ENCODE results near the gene EIF5AL1.

DNA sequence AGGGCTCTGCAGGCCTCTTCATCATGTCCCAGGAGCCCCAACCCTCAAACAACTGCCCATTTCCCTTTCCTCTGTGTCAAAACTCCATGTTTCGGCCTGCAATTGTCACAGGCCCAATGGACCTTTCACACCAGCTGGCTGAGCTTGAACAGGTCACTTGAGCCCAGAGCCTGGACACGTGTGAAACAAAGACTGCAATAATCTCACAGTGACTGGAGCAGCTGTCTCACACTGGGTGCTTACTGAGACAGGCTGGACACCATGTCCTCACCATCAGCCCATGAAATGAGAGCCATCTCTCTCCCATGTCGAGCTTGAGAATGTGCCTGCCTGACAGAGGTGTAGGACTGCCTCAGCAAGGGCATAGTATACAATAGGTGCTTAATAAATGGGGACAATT lies 19.5 kb upstream of the EIF5AL1 start:
- TF ChIP-seq, protein P1, sequence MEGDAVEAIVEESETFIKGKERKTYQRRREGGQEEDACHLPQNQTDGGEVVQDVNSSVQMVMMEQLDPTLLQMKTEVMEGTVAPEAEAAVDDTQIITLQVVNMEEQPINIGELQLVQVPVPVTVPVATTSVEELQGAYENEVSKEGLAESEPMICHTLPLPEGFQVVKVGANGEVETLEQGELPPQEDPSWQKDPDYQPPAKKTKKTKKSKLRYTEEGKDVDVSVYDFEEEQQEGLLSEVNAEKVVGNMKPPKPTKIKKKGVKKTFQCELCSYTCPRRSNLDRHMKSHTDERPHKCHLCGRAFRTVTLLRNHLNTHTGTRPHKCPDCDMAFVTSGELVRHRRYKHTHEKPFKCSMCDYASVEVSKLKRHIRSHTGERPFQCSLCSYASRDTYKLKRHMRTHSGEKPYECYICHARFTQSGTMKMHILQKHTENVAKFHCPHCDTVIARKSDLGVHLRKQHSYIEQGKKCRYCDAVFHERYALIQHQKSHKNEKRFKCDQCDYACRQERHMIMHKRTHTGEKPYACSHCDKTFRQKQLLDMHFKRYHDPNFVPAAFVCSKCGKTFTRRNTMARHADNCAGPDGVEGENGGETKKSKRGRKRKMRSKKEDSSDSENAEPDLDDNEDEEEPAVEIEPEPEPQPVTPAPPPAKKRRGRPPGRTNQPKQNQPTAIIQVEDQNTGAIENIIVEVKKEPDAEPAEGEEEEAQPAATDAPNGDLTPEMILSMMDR (IDR thresholded peaks at IDR 0.05; ENCODE audit: control extremely low read depth in 1 of 3, insufficient read depth in 1 of 3, low read depth in 1 of 3, low read length in 3 of 3) = no peak
- TF ChIP-seq EZH2 (IDR thresholded peaks at IDR 0.05; ENCODE audit: low read depth, low read length, severe bottlenecking) (no peak), CEBPB (IDR thresholded peaks at IDR 0.05; ENCODE audit: low read depth, low read length) (no peak), POLR2A (IDR thresholded peaks at IDR 0.05; ENCODE audit: control extremely low read depth in 1 of 2, low read depth in 2 of 2, low read length in 2 of 2) (no peak), YY1 (IDR thresholded peaks at IDR 0.05; ENCODE audit: low read depth, low read length) (no peak), RAD21 (IDR thresholded peaks at IDR 0.05 in 1 of 2, conservative IDR thresholded peaks at IDR 0.05 in 1 of 2; ENCODE audit: low read depth in 2 of 2, low read length in 2 of 2) (no peak), JUN (IDR thresholded peaks at IDR 0.05; ENCODE audit: low read depth, low read length) (no peak)
- TF ChIP-seq, protein P2, sequence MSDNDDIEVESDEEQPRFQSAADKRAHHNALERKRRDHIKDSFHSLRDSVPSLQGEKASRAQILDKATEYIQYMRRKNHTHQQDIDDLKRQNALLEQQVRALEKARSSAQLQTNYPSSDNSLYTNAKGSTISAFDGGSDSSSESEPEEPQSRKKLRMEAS (IDR thresholded peaks at IDR 0.05) = no peak
